Neural cell (in vitro differentiated cells): Measurements from ENCODE around the gene HERC2. TPM values are rescaled to one million over a fixed set of nuclear protein-coding genes. Genes with fewer than 3 reads are reported as not detected.

Source experiments
- H2AFZ ChIP-seq: fragments of 200-600, 300-800 bp; sonication (generic), shearing (Covaris generic); 2 replicates; pipeline ENCODE4 v1.6.0; 2014; ENCODE audit warnings: low read depth, mild to moderate bottlenecking, antibody characterized with exemption, low read length, moderate library complexity
- H3F3A ChIP-seq: fragments of 200-600 bp; shearing (Covaris generic); 2 replicates; pipeline ENCODE4 v1.6.1; 2016; ENCODE audit warnings: mild to moderate bottlenecking, moderate library complexity, mixed read lengths, antibody characterized with exemption, low read length; ENCODE audit not compliant: insufficient read depth, poor library complexity, severe bottlenecking
- H3K27ac ChIP-seq: fragments of 200-600, 300-800 bp; sonication (generic), shearing (Covaris generic); 2 replicates; pipeline ENCODE4 v1.5.1; 2014; ENCODE audit warnings: mild to moderate bottlenecking, low read length, moderate library complexity
- H3K27me3 ChIP-seq: fragments of 300-800, 200-600 bp; sonication (generic), shearing (Covaris generic); 2 replicates; pipeline ENCODE4 v1.6.0; 2014; ENCODE audit warnings: mild to moderate bottlenecking, low read depth, low read length, moderate library complexity; ENCODE audit not compliant: insufficient read depth
- H3K36me3 ChIP-seq: fragments of 300-800, 200-600 bp; sonication (generic), shearing (Covaris generic); 2 replicates; pipeline ENCODE4 v1.5.1; 2014; ENCODE audit warnings: mild to moderate bottlenecking, antibody characterized with exemption, low read length, moderate library complexity; ENCODE audit not compliant: insufficient read depth
- H3K4me2 ChIP-seq: fragments of 300-800, 200-600 bp; sonication (generic), shearing (Covaris generic); 2 replicates; pipeline ENCODE4 v1.6.0; 2014; ENCODE audit warnings: mild to moderate bottlenecking, low read length
- H3K4me3 ChIP-seq: fragments of 300-800, 200-600 bp; sonication (generic), shearing (Covaris generic); 2 replicates; pipeline ENCODE4 v1.5.1; 2014; ENCODE audit warnings: mild to moderate bottlenecking, low read length, moderate library complexity
- H3K79me2 ChIP-seq: fragments of 200-600 bp; shearing (Covaris generic); replicated peaks from 2 replicates; pipeline ENCODE4 v1.6.0; 2014; ENCODE audit warnings: mild to moderate bottlenecking, low read length, moderate library complexity; ENCODE audit not compliant: insufficient read depth
- H3K9ac ChIP-seq: fragments of 300-800, 200-600 bp; sonication (generic), shearing (Covaris generic); 2 replicates; pipeline ENCODE4 v1.6.1; 2016; ENCODE audit warnings: mild to moderate bottlenecking, low read length, mixed read lengths
- H3K9me2 ChIP-seq: fragments of 200-600 bp; shearing (Covaris generic); 2 replicates; pipeline ENCODE4 v1.6.1; 2016; ENCODE audit warnings: mild to moderate bottlenecking, low read length, mixed read lengths; ENCODE audit not compliant: insufficient read depth
- H3K9me3 ChIP-seq: fragments of 200-600, 300-800 bp; sonication (generic), shearing (Covaris generic); 2 replicates; pipeline ENCODE4 v1.6.1; 2016; ENCODE audit warnings: mild to moderate bottlenecking, mixed run types, low read length, moderate library complexity, mixed read lengths
- H4K20me1 ChIP-seq: fragments of 200-600 bp; shearing (Covaris generic); 2 replicates; pipeline ENCODE4 v1.6.1; 2016; ENCODE audit warnings: mild to moderate bottlenecking, mixed run types; ENCODE audit not compliant: insufficient read depth
- EP300 ChIP-seq: fragments of 450-650 bp; conservative IDR thresholded peaks from 2 replicates; pipeline ENCODE4 v1.6.1; 2014; ENCODE audit warnings: antibody characterized with exemption, mild to moderate bottlenecking, moderate library complexity; ENCODE audit not compliant: poor library complexity, severe bottlenecking
- EZH2 ChIP-seq: fragments of 200-600, 300-800 bp; shearing (Covaris generic), sonication (generic); IDR thresholded peaks from 2 replicates; pipeline ENCODE4 v1.6.1; 2014; ENCODE audit warnings: antibody characterized with exemption, low read length, borderline replicate concordance, mild to moderate bottlenecking; ENCODE audit not compliant: insufficient read depth, poor library complexity, severe bottlenecking
- MXI1 ChIP-seq: fragments of 450-650 bp; conservative IDR thresholded peaks from 2 replicates; pipeline ENCODE4 v1.6.1; 2014; ENCODE audit warnings: antibody characterized with exemption, mild to moderate bottlenecking; ENCODE audit not compliant: poor library complexity, severe bottlenecking
- POLR2AphosphoS5 ChIP-seq: IDR thresholded peaks from 2 replicates; pipeline ENCODE4 v1.6.1; 2012
- RAD21 ChIP-seq: fragments of 450-650 bp; conservative IDR thresholded peaks from 2 replicates; pipeline ENCODE4 v1.6.1; 2014; ENCODE audit warnings: antibody characterized with exemption, mild to moderate bottlenecking, moderate library complexity
- SMC3 ChIP-seq: fragments of 450-650 bp; conservative IDR thresholded peaks from 2 replicates; pipeline ENCODE4 v1.6.1; 2014; ENCODE audit warnings: antibody characterized with exemption, mild to moderate bottlenecking, moderate library complexity; ENCODE audit not compliant: poor library complexity
- TAF1 ChIP-seq: IDR thresholded peaks from 2 replicates; pipeline ENCODE4 v1.6.1; 2012; ENCODE audit warnings: low read depth
- polyA plus RNA-seq: library from polyadenylated mRNA; depleted of rRNA; stranded (reverse); fragments of >200 nt; gene quantifications from 2 replicates; pipeline ENCODE4 v1.2.3, GENCODE V29; 2014
- TF ChIP-seq, protein P1 (sequence below): fragments of 450-650 bp; IDR thresholded peaks from 2 replicates; pipeline ENCODE4 v1.5.1; 2014; ENCODE audit warnings: antibody characterized with exemption, mild to moderate bottlenecking, moderate library complexity; ENCODE audit not compliant: poor library complexity, severe bottlenecking
- TF ChIP-seq, protein P2 (sequence below): IDR thresholded peaks from 2 replicates; pipeline ENCODE4 v1.6.1; 2012; ENCODE audit warnings: borderline replicate concordance

HERC2 gene
- polyA plus RNA-seq, 1 donor from 2014 or later = 47.3 TPM

DNA sequence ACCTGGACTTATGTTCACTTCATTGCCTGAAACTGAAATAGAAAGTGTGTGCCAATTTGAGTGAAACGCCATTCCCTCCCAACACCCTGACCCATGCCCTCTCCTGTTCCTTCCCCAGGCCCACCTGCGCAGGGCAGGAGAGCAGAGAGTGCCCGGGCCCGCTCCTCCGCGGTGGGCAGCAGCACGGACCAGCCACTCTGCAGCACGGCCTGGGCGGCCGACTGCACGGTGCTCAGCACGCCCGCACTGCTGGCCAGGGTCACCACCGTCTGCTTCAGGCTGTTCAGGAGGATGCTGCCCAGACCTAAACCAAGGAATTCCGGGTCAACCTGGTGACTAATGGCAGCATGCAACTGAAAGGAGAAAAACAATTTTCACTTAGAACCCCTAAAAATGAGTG is 66.0 kb downstream of the HERC2 start:
- TF ChIP-seq TAF1 (no peak), EZH2 (no peak), MXI1 (no peak), EP300 (no peak), POLR2AphosphoS5 (no peak)
- TF ChIP-seq, protein P1, sequence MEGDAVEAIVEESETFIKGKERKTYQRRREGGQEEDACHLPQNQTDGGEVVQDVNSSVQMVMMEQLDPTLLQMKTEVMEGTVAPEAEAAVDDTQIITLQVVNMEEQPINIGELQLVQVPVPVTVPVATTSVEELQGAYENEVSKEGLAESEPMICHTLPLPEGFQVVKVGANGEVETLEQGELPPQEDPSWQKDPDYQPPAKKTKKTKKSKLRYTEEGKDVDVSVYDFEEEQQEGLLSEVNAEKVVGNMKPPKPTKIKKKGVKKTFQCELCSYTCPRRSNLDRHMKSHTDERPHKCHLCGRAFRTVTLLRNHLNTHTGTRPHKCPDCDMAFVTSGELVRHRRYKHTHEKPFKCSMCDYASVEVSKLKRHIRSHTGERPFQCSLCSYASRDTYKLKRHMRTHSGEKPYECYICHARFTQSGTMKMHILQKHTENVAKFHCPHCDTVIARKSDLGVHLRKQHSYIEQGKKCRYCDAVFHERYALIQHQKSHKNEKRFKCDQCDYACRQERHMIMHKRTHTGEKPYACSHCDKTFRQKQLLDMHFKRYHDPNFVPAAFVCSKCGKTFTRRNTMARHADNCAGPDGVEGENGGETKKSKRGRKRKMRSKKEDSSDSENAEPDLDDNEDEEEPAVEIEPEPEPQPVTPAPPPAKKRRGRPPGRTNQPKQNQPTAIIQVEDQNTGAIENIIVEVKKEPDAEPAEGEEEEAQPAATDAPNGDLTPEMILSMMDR = no peak
- Histone ChIP-seq H3F3A (no peaks in the 10 kb centered on the region), H3K27ac (no peak overlapping the region), H3K4me3 (no peak overlapping the region), H3K4me2 (no peak overlapping the region), H2AFZ (no peak overlapping the region), H3K27me3 (no peaks in the 10 kb centered on the region), H3K9me2 (no peaks in the 10 kb centered on the region), H3K9ac (no peak overlapping the region), H4K20me1 (no peaks in the 10 kb centered on the region), H3K36me3 (no peaks in the 10 kb centered on the region), H3K79me2 (no peaks in the 10 kb centered on the region), H3K9me3 (no peaks in the 10 kb centered on the region)

DNA sequence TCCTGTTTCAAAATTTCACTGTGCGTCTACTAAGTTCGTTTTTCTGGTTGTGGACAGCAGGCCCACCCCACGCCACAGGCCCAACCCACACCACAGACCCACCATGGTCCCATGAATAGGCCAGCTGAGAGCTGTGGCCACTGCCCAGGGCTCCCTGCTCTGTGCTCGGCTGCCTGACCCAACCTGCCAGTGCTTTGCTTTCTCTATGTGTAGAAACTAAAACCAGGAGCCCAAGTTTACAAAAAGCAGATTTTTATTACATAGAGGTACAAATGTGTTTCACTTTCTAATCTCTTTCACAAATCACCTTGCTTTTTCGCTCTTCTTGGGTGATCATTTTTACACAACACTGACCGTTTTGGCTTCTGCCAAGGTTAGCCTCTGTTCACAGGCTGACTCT is 69.1 kb downstream of the HERC2 start:
- TF ChIP-seq, protein P1 = no peak
- TF ChIP-seq MXI1 = no peak
- TF ChIP-seq SMC3 = no peak
- no peak for TF ChIP-seq RAD21
- no peak for TF ChIP-seq POLR2AphosphoS5
- TF ChIP-seq EZH2 = no peak
- TF ChIP-seq EP300 = no peak
- TF ChIP-seq TAF1 = no peak
- TF ChIP-seq, protein P2, sequence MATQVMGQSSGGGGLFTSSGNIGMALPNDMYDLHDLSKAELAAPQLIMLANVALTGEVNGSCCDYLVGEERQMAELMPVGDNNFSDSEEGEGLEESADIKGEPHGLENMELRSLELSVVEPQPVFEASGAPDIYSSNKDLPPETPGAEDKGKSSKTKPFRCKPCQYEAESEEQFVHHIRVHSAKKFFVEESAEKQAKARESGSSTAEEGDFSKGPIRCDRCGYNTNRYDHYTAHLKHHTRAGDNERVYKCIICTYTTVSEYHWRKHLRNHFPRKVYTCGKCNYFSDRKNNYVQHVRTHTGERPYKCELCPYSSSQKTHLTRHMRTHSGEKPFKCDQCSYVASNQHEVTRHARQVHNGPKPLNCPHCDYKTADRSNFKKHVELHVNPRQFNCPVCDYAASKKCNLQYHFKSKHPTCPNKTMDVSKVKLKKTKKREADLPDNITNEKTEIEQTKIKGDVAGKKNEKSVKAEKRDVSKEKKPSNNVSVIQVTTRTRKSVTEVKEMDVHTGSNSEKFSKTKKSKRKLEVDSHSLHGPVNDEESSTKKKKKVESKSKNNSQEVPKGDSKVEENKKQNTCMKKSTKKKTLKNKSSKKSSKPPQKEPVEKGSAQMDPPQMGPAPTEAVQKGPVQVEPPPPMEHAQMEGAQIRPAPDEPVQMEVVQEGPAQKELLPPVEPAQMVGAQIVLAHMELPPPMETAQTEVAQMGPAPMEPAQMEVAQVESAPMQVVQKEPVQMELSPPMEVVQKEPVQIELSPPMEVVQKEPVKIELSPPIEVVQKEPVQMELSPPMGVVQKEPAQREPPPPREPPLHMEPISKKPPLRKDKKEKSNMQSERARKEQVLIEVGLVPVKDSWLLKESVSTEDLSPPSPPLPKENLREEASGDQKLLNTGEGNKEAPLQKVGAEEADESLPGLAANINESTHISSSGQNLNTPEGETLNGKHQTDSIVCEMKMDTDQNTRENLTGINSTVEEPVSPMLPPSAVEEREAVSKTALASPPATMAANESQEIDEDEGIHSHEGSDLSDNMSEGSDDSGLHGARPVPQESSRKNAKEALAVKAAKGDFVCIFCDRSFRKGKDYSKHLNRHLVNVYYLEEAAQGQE = no peak
- peaks cover 13% of the 10 kb centered on the region for H3K36me3 ChIP-seq

More for the DNA sequence above, 69.1 kb downstream of the HERC2 start:
- H3K27me3 ChIP-seq = no peaks in the 10 kb centered on the region
- H4K20me1 ChIP-seq = no peaks in the 10 kb centered on the region
- peaks cover 3% of the 10 kb centered on the region for H3K9me3 ChIP-seq
- no peak overlapping the region for H3K27ac ChIP-seq
- H3K9ac ChIP-seq = no peak overlapping the region
- no peaks in the 10 kb centered on the region for H3K9me2 ChIP-seq
- no peak overlapping the region for H2AFZ ChIP-seq
- H3K4me3 ChIP-seq = no peak overlapping the region
- no peak overlapping the region for H3K4me2 ChIP-seq
- H3K79me2 ChIP-seq = no peaks in the 10 kb centered on the region
- no peaks in the 10 kb centered on the region for H3F3A ChIP-seq
